ENCODE data around the gene GLDN. TPM values are rescaled to one million over a fixed set of nuclear protein-coding genes. Genes with fewer than 3 reads are reported as not detected.

The GLDN gene
- total RNA-seq, 1 donor from 2014 or later: 8.4 TPM

DNA sequence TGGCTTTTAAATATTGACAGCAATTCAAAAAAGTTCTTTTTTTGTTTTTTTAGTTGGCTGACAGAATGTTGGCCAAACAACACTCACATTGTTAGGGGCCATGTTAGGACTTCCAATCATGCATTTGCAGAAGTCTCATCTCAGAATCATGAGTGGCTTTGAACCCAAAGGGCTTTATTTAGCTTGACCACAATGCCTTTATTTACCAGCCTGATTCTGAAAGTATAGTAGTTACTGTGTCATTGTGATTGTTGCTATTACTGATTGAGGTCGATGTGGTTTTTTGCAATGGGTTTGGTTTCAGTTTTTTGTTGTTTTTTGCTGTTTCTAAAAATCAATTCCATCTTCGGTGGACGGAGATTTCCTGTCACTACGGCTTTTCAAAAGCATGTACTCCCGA lies 7.2 kb downstream of the GLDN start:
- intact Hi-C loops (cut with DNase I): no loop called here
- ATAC-seq (no peak), DNase-seq (ENCODE audit: missing footprints) (no peak)

DNA sequence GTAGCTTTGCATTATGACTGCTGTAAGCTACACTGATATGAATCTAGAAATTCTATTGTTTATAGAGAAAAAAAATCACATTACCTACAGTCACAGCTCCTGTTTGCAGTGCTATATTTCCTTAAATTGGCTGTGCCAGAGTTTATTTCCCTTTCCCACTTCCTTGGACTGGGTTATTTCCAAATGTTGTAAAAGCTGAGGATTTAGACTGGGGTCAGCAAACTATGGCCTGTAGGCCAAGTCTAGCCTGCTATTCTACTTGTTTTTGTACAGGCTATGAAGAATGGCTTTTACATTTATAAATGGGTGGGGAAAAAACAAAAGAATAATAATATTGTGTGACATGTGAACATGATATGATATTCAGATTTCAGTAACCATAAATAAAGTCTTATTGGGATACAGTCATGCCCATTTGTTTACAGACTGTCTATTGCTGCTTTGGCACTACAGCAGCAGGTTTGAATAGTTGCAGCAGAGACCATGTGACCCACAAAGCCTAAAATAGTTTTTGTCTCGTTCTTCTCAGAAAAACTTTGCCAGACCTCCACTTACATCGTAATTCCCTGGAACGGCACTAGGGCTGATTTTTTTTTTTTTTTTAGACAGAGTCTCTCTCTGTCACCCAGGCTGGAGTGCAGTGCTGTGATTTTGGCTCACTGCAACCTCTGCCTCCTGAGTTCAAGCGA lies 7.8 kb downstream of the GLDN start:
- peak; percentile 74 for ATAC-seq
- intact Hi-C loops (cut with DNase I): no loop called here

DNA sequence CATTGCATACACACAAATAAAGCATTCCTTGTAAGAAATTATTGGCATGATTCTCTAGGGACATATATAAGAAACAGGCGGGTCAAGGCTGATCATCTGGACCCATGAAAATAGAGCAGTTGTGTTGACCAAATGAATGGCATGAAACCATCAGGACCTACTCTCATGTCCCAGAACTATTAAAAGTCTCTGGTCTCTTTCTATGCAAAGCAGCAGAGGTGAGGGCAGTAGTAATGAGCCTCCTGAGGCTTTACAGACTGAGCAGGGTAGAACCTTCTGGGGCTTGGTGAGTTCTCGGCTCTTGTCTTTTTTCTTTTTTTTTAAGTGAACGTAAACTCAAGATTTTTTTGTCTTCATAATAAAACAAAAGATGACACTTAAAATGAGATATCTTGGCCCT lies 9.3 kb downstream of the GLDN start:
- intact Hi-C loops (cut with DNase I): loop anchor here (2.0 kb wide), 1 partner anchor 14 kb away; no protein-coding TSS in a partner anchor
- no peak for ATAC-seq
- DNase-seq (ENCODE audit: missing footprints): no peak

More for the DNA sequence above, 7.8 kb downstream of the GLDN start:
- DNase-seq (ENCODE audit: missing footprints): no peak

DNA sequence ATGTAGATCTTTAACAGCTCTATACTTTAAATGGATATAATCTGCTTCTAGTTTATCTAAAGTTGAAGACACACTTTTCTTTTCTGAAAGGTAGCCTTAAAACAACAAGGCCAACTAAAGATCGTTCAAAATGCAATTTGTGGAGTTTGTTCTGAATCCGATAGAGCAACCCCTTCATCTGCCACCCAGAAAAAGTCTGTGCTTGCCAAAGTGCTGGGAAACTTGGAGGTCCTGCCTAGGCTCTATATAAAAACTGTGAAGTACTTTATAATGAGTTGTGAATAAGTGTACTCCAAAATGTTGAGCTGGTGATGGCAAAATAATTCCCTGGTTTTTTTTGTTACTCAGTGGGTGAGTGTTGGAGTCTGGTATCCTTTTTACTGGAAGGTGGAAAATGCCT lies 12.5 kb downstream of the GLDN start:
- intact Hi-C loops (cut with DNase I): no loop called here

DNA sequence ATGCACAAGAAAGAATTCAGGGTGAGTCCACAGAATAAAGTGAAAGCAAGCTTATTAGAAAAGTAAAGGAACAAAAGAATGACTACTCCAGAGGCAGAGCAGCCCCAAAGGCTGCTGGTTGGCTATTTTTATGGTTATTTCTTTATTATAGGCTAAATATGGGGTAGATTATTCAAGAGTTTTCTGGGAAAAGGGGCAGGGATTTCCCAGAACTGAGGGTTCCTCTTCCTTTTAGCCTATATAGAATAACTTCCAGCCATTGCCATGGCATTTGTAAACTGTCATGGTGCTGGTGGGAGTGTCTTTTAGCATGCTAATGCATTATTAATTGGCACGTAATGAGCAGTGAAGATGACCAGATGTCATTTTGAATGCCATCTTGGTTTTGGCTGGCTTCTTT lies 13.6 kb downstream of the GLDN start:
- no peak for DNase-seq (ENCODE audit: missing footprints)
- no peak for ATAC-seq
- intact Hi-C loops (cut with DNase I): no loop called here

More for the DNA sequence above, 12.5 kb downstream of the GLDN start:
- DNase-seq (ENCODE audit: missing footprints) (no peak), ATAC-seq (no peak)

DNA sequence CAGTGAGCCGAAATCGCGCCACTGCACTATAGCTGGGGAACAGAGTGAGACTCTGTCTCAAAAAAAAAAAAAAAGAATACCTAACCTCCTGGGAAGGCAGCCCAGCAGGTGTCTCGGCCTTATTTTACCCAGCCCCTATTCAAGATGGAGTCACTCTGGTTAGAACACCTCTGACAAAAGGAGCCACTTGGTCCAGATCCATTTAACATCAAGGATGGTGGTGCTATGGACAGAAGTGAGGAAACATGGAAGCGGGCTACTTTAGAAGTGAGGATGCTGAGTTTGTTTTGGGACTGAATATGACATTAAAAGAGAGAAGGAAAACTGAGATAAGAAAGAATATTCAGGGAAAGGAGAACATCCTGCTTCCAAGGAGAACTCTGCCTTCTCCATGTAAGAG lies 14.7 kb downstream of the GLDN start:
- DNase-seq (ENCODE audit: missing footprints): no peak
- intact Hi-C loops (cut with DNase I): no loop called here
- no peak for ATAC-seq

DNA sequence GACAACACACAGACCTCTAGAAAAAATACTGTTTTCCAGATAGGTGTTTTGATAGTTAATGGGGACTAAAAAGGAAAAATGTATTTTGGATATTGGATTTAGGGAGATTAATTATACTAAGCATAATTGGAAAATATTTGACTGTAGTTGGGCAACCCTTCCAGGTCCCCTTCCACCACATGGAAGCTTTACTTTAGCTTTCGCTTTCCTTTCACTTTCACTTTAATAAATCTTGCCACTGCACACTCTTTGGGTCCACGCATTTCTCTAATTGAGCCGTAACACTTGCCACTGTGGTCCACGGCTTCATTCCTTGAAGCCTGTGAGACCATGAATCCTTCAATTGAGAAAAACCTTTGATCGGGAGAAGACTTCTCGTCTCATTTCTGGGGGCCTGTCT lies 15.5 kb downstream of the GLDN start:
- DNase-seq (ENCODE audit: missing footprints) (no peak), ATAC-seq (no peak)
- intact Hi-C loops (cut with DNase I): no loop called here

DNA sequence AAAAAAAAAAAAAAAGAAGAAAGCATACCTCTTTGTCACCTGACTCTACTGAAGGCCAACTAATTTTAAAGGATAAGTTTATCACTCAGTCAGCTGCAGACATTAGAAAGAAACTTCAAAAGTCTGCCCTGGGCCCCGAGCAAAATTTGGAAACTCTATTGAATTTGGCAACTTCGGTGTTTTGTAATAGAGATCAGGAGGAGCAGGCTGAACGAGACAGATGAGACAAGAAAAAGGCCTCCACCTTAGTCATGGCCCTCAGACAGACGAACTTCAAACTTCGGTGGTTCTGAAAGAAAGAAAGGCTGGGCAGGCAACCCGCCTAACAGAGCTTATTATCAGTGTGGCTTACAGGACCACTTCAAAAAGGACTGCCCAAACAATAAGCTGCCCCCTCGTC lies 18.5 kb downstream of the GLDN start:
- intact Hi-C loops (cut with DNase I): no loop called here
- no peak for DNase-seq (ENCODE audit: missing footprints)
- ATAC-seq: no peak

DNA sequence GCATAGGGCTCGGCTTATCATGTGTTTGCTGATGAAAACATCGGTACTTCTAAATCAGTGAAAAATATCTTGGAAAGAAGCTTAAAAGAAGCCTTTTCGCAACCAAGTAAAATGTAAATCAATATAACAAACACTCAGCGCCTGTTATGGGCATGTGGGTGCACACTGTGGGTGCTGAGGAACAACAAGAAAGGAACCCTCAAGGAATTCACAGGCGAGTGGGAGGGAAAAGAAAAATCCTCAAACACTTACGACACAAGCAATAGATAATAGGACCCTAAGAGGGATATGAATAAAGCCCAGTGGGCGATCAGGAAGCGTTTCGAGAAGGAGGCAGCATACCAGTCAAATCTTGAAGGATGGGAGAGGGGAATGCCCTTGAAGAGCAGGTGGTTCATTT lies 21.9 kb downstream of the GLDN start:
- intact Hi-C loops (cut with DNase I): no loop called here
- DNase-seq (ENCODE audit: missing footprints) (no peak), ATAC-seq (no peak)

DNA sequence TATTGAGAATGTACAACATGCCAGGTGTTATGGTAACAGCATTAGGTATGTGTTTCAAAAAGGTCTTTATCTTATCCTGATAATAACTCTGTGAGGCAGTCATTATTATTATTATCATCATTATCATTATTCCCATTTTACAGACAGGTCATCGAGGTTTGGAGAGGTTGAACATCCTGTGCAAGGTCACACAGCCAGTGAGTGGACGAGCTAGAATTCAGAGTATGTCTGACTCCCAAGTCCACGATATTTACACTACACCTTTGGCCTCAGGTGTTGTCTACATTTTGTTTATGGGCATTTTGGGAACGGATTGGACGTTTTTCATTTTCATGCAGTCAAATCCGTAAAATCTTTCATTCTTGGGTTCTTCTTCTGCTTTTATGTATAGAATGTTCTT lies 24.0 kb downstream of the GLDN start:
- DNase-seq (ENCODE audit: missing footprints) (no peak), ATAC-seq (no peak)
- intact Hi-C loops (cut with DNase I): no loop called here

DNA sequence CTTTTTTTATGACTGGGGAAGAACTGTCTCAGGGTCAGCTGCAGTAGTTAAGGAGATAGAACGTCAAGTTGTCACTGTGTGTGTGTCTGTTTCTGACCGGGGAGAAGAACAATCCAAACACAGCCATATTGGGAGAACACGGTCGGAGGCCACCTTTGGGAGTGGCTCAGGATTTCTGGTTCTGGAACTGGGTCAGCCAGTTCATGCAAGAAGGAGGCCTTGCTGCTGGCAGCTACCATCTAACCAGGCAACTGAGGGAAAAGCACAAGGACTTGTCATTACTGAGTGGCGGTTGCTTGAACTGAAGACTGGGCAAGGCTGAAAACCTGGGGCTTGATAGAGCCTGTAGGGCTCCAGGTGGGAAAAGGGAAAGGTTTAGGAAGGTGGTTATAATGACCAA lies 24.6 kb downstream of the GLDN start:
- ATAC-seq (no peak), DNase-seq (ENCODE audit: missing footprints) (no peak)
- intact Hi-C loops (cut with DNase I): no loop called here

DNA sequence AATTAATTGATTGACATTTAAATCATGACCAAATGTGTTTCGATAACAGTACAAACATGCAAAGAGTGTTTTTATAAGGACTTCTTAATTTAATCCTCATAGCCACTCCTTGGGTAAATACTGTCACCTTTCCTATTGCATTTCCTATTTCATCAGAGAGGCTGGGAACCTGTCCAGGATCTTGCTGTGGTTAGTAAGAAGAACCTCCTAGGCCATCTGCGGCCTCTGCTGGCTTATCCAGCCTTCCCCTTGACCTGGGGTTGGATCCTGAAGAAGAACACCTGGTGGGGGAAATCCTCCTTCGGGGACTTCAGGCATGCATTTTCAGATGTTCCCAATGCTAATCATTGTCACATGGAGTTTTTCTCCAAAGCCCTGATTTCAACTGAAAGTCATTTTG lies 25.5 kb downstream of the GLDN start:
- ATAC-seq: peak; percentile 64
- DNase-seq (ENCODE audit: missing footprints): no peak
- intact Hi-C loops (cut with DNase I): no loop called here

DNA sequence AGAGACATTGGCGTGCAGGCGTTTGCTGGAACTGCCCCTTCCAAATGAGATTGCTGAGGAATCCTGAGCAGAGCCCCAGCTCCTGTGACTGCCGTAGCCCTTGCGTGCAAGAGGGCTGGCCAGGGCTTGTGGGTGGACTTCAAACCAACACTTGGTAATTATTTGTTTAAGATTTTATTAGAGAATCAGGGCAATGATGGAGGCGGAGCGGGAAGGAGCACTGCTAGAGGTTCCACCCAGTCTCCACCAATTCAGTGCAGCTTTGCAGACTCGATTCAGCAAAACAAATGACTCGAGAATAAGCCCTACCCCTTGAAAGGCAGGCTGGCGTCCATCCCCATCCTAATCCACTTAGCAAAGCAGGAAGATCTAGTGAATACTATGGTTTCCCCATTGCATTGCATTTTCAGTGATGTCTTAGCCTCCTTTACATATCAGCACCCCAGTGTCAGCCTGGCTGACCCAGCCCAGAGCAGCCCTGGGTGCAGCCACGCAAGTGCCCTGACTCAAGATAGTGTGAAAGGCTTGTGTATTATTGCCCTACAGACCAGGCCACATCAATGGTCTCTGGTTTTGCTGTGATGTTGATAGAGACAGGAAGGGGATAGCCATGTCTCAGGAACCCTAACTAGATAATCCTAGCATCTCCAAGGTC lies 26.0 kb downstream of the GLDN start:
- DNase-seq (ENCODE audit: missing footprints) (no peak), ATAC-seq (no peak)
- intact Hi-C loops (cut with DNase I): no loop called here

DNA sequence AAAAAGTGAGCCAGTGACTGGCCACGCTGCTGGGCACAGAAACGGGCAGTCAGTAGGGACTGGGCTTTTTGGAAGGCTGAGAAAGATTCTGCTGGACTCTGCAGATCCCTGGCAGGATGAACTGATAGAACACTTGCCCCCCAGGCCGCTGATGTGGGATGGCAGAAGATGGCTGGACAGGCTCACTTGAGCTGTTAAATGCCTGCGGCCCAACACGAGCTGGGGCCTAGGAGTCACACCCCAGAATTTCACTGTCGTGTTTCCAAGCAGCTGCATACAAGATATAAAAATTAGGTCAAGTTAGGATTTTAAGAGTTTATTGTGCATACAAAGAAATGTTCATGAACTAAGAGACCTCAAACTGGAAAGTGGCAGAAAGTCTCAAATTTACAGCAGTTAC lies 26.9 kb downstream of the GLDN start:
- intact Hi-C loops (cut with DNase I): no loop called here
- ATAC-seq: no peak
- DNase-seq (ENCODE audit: missing footprints): no peak

DNA sequence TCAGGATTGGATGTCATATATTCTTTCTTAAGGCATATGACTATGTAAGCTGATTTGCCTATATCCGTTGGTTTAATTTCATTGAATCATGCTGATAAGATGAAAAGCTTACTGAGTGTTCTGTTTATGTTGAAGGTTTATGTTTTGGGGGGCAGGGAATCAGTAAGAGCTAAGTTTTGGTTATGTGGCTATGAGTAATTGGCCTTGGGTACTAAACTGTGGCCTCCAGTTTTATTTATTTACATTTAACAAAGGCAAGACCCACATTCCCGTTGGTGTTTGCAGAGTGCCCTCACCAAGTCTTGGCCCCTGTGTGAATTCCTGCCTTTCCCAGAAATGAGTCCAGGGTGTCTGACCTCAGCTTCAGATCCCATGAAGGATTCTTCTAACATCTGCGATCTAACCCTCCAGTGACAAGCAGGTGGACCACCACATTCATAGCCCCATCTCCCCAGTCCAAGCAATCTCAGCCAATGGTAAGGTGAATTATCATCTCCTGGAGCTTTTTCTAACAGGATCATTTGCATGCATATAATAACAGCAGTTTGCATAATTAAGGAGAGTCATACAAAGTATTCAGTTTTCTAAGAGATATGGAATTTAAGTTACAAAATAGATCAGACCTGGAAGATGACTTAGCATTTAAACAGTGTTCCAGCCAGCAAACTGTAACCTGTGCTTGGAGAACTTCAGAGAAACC lies 27.4 kb downstream of the GLDN start:
- intact Hi-C loops (cut with DNase I): no loop called here
- DNase-seq (ENCODE audit: missing footprints) (no peak), ATAC-seq (no peak)

DNA sequence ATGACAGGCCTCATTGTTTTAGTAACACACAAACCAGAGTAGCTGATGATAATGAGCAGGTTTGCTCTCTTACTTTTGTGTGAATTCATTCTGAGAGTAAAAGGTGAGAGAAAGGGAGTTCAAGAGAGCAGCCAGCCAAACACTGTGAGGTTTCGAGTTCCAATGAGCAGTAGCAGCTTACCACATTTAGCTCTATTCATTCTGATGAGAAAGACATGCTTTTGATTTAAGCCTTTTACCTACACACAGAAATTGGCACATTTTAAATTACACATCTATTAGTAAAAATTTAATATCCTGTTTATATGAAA lies 28.0 kb downstream of the GLDN start:
- intact Hi-C loops (cut with DNase I): no loop called here
- DNase-seq (ENCODE audit: missing footprints) (no peak), ATAC-seq (no peak)

DNA sequence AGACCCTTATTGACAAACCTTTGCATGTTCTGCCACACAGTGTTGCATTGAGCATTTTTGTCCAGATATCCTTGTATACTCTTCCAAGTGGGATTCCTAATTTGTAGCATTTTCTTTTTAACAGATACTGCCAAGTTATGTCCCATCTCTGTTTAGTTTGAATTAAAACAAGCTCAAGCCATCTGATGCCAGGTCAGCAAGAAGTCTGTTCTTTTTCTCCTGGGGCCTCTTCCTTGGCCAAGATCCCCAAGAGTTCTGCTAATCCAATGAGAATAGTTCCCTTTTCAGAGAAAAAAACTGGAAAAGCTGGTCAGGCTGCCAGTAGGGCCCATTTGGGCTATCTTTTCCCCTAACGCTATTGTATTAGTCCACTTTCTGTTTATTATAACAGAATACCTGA lies 29.8 kb downstream of the GLDN start:
- ATAC-seq (no peak), DNase-seq (ENCODE audit: missing footprints) (no peak)
- intact Hi-C loops (cut with DNase I): no loop called here

DNA sequence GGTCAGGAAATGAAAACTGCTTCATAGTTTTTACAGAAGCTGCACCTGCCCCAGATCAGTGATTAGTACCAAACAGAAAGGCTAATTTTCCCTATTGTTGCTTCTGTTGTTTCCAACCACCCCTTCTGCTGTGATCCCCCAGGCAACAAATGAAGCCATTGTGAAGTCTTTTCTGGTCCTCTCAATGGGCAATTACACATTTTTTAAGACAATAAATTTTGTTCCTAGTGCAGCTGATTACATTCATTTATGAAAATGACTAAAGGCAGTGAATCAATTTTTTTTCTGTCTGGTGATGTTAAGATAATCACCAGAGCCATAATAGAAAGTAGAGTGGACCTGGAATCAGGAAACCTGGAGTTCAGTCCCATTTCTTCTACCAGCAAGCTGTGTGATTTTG lies 32.7 kb downstream of the GLDN start:
- intact Hi-C loops (cut with DNase I): no loop called here
- no peak for ATAC-seq
- no peak for DNase-seq (ENCODE audit: missing footprints)

DNA sequence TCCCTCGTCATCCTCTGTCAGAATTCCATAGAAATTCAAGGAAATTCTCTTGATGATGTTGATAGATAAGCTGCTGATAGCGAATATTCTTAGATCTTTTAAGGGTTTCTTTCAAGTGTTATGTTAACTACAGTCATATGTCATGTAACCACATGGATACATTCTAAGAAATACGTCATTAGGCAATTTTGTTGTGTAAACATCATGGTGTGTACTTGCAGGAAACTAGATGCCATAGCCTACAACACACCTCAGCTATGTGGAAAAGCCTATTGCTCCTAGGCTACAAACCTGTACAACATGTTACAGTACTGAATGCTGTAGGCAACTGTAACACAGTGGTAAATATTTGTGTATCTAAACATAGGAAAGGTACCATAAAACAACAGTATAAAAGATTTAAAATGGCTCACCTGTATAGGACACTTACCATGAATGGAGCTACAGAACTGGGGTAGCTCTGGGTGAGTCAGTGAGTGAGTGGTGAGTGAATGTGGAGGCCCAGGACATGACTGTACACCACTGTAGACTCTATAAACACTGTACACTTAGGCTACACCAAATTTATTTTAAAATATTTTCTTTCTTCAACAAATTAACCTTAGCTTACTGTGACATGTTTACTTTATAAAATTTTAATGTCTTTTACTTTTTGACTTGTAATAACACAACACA lies 34.6 kb downstream of the GLDN start:
- intact Hi-C loops (cut with DNase I): no loop called here
- DNase-seq (ENCODE audit: missing footprints): no peak
- ATAC-seq: no peak

Data from Right ventricle myocardium inferior (tissue), 1 donor.